ENCODE results near the gene CCR5AS.

DNA sequence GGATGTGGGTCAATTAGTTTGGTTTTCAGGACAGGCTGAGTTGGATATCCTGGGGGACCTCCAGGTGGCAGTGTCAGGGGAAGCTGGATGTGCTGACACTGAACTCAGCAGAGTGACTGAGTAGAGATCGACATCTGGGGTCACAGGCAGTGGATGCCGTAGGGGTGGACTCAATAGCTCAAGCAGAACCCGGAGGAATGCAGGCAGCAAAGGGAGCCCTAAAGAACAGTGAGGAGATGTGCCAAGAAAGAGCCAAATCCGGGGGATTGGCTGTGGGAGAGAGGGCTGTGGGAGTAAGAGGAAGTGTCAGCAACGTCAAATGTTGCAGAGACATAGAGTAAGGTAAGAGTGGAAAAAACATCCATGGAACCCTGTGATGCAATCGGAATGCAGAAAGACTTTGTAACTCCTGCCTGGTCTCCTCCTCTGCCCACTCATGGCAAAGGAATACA, 11.6 kb downstream of the CCR5AS start:
- TF ChIP-seq POLR2A (IDR thresholded peaks at IDR 0.05) (no peak), POLR2AphosphoS5 (IDR thresholded peaks at IDR 0.05) (no peak)

Measured in prostate gland (tissue), 1 donor.